H9 (cell line): ENCODE results near the gene NUBPL. TPM values are rescaled to one million over a fixed set of nuclear protein-coding genes. Genes with fewer than 3 reads are reported as not detected.

Source experiments
- DNase-seq: peaks from one replicate; pipeline ENCODE4 v3.0.0-alpha.2; 2017
- H2AFZ ChIP-seq: one replicate; pipeline ENCODE4 v1.6.1; 2013; ENCODE audit warnings: mild to moderate bottlenecking, low read length, control low read depth, moderate library complexity
- H2AK5ac ChIP-seq: 2 replicates; pipeline ENCODE4 v1.6.1; 2013; ENCODE audit warnings: low read length, control low read depth, mixed read lengths; ENCODE audit not compliant: insufficient read length
- H2BK120ac ChIP-seq: one replicate; pipeline ENCODE4 v1.6.1; 2013; ENCODE audit warnings: low read depth, mild to moderate bottlenecking, low read length, control low read depth, inconsistent platforms; ENCODE audit not compliant: poor library complexity, severe bottlenecking
- H2BK12ac ChIP-seq: 2 replicates; pipeline ENCODE4 v1.6.1; 2013; ENCODE audit warnings: low read length, control low read depth, mixed read lengths, low read depth; ENCODE audit not compliant: insufficient read length
- H2BK15ac ChIP-seq: 2 replicates; pipeline ENCODE4 v1.6.1; 2013; ENCODE audit warnings: low read depth, low read length, control low read depth
- H2BK20ac ChIP-seq: one replicate; pipeline ENCODE4 v1.6.1; 2013; ENCODE audit warnings: low read depth, mild to moderate bottlenecking, low read length, control low read depth, inconsistent platforms; ENCODE audit not compliant: poor library complexity, severe bottlenecking
- H2BK5ac ChIP-seq: 2 replicates; pipeline ENCODE4 v1.6.1; 2013; ENCODE audit warnings: low read length, control low read depth, mixed read lengths; ENCODE audit not compliant: insufficient read length
- H3K14ac ChIP-seq: 2 replicates; pipeline ENCODE4 v1.6.1; 2013; ENCODE audit warnings: low read length, control low read depth; ENCODE audit not compliant: insufficient read depth
- H3K18ac ChIP-seq: 2 replicates; pipeline ENCODE4 v1.6.1; 2013; ENCODE audit warnings: low read depth, mild to moderate bottlenecking, mixed read lengths, low read length, control low read depth; ENCODE audit not compliant: insufficient read length
- H3K23ac ChIP-seq: 2 replicates; pipeline ENCODE4 v1.6.1; 2013; ENCODE audit warnings: low read length, control low read depth, mixed read lengths, low read depth; ENCODE audit not compliant: insufficient read length
- H3K23me2 ChIP-seq: 2 replicates; pipeline ENCODE4 v1.6.1; 2013; ENCODE audit warnings: low read depth, mild to moderate bottlenecking, mixed read lengths, low read length, control low read depth; ENCODE audit not compliant: insufficient read length, poor library complexity, severe bottlenecking
- H3K27ac ChIP-seq: 2 replicates; pipeline ENCODE4 v1.5.1; 2013; ENCODE audit warnings: low read length, control low read depth, mixed read lengths, low read depth; ENCODE audit not compliant: insufficient read length
- H3K27me3 ChIP-seq: 2 replicates; pipeline ENCODE4 v1.6.1; 2013; ENCODE audit warnings: low read length, control low read depth, inconsistent platforms; ENCODE audit not compliant: insufficient read depth
- H3K4ac ChIP-seq: 2 replicates; pipeline ENCODE4 v1.6.1; 2013; ENCODE audit warnings: low read depth, mild to moderate bottlenecking, control low read depth, inconsistent platforms, low read length, moderate library complexity
- H3K4me1 ChIP-seq: 2 replicates; pipeline ENCODE4 v1.6.1; 2013; ENCODE audit warnings: low read length, control low read depth, inconsistent platforms; ENCODE audit not compliant: insufficient read depth
- H3K4me2 ChIP-seq: 2 replicates; pipeline ENCODE4 v1.6.1; 2013; ENCODE audit warnings: low read length, control low read depth, mixed read lengths; ENCODE audit not compliant: insufficient read length, insufficient read depth
- H3K56ac ChIP-seq: 2 replicates; pipeline ENCODE4 v1.6.1; 2013; ENCODE audit warnings: low read depth, mild to moderate bottlenecking, mixed read lengths, low read length, control low read depth; ENCODE audit not compliant: insufficient read length
- H3K79me1 ChIP-seq: 2 replicates; pipeline ENCODE4 v1.6.1; 2013; ENCODE audit warnings: low read depth, mild to moderate bottlenecking, moderate library complexity, low read length, control low read depth, inconsistent platforms; ENCODE audit not compliant: insufficient read depth, poor library complexity, severe bottlenecking
- H3K79me2 ChIP-seq: 2 replicates; pipeline ENCODE4 v1.6.1; 2013; ENCODE audit warnings: low read length, control low read depth, inconsistent platforms; ENCODE audit not compliant: insufficient read depth
- H3K9ac ChIP-seq: 2 replicates; pipeline ENCODE4 v1.6.1; 2013; ENCODE audit warnings: low read length, control low read depth, mixed read lengths; ENCODE audit not compliant: insufficient read length; ENCODE audit errors: extremely low read depth
- H3K9me3 ChIP-seq: one replicate; pipeline ENCODE4 v1.6.1; 2013; ENCODE audit warnings: low read depth, low read length, inconsistent platforms; ENCODE audit not compliant: control insufficient read depth
- H3T11ph ChIP-seq: one replicate; pipeline ENCODE4 v1.6.1; 2013; ENCODE audit warnings: mild to moderate bottlenecking, low read length, control low read depth, inconsistent platforms
- H4K20me1 ChIP-seq: one replicate; pipeline ENCODE4 v1.6.1; 2013; ENCODE audit not compliant: control insufficient read depth, insufficient read length, insufficient read depth
- H4K5ac ChIP-seq: 2 replicates; pipeline ENCODE4 v1.6.1; 2013; ENCODE audit warnings: low read depth, mild to moderate bottlenecking, mixed read lengths, low read length, control low read depth; ENCODE audit not compliant: insufficient read length
- H4K8ac ChIP-seq: replicated peaks from 2 replicates; pipeline ENCODE4 v1.6.1; 2013; ENCODE audit warnings: low read length, control low read depth, mixed read lengths, low read depth; ENCODE audit not compliant: insufficient read length
- H4K91ac ChIP-seq: 2 replicates; pipeline ENCODE4 v1.6.1; 2013; ENCODE audit warnings: low read depth, mild to moderate bottlenecking, moderate library complexity, mixed read lengths, low read length, control low read depth; ENCODE audit not compliant: insufficient read length
- H3K27ac Mint-ChIP-seq, 3 experiments: 2 replicates in 2 of 3; 3 replicates in 1 of 3; pipeline ENCODE4 v1.8.0; 2020 to 2021; ENCODE audit warnings: mixed read lengths in 3 of 3, mild to moderate bottlenecking in 1 of 3, moderate library complexity in 1 of 3
- H3K27me3 Mint-ChIP-seq: 2 replicates; pipeline ENCODE4 v1.8.0; 2021; ENCODE audit warnings: low read depth, mild to moderate bottlenecking, moderate library complexity, mixed read lengths
- H3K36me3 Mint-ChIP-seq, 3 experiments: 2 replicates in 2 of 3; 3 replicates in 1 of 3; pipeline ENCODE4 v1.8.0; 2020 to 2021; ENCODE audit warnings: low read depth in 3 of 3, mixed read lengths in 3 of 3; ENCODE audit not compliant: insufficient read depth in 1 of 3
- H3K4me1 Mint-ChIP-seq, 2 experiments: 2 replicates each; pipeline ENCODE4 v1.8.0; 2020; ENCODE audit warnings: mixed read lengths in 2 of 2
- H3K4me3 Mint-ChIP-seq, 2 experiments: 2 replicates in 1 of 2; 3 replicates in 1 of 2; pipeline ENCODE4 v1.8.0; 2020 to 2021; ENCODE audit warnings: mild to moderate bottlenecking in 2 of 2, mixed read lengths in 2 of 2, moderate library complexity in 1 of 2
- H3K9me3 Mint-ChIP-seq, 2 experiments: 2 replicates in 1 of 2; 3 replicates in 1 of 2; pipeline ENCODE4 v1.8.0; 2020; ENCODE audit warnings: mild to moderate bottlenecking in 2 of 2, mixed read lengths in 2 of 2, moderate library complexity in 1 of 2
- CTCF ChIP-seq: fragments of 200-600 bp; sonication (generic); conservative IDR thresholded peaks from 3 replicates; pipeline ENCODE4 v1.8.0; 2021; ENCODE audit warnings: antibody characterized with exemption, mild to moderate bottlenecking
- WGBS: extraction: QIAGEN DNeasy Blood & Tissue Kit; methylation state at CpG from one replicate; pipeline ENCODE4 v1.1.7; 2013; ENCODE audit warnings: missing lambda C conversion rate, low lambda C conversion rate, mixed read lengths; ENCODE audit not compliant: insufficient read length; ENCODE audit errors: extremely low coverage; 5-methylcytosine and 5-hydroxymethylcytosine counted together
- total RNA-seq: library from RNA; stranded (reverse); gene quantifications from 2 replicates; pipeline ENCODE4 v1.2.1, GENCODE V29; 2021

Gene NUBPL
- total RNA-seq, 1 experiment from 2014 or later, result 14.8 TPM

GRCh38 chr14:31895646-31896045, 334.4 kb downstream of the NUBPL start:
- Histone ChIP-seq H3K23me2 (no peaks in the 10 kb centered on the region), H3K27ac (no peak overlapping the region), H3K56ac (no peak overlapping the region), H4K20me1 (no peaks in the 10 kb centered on the region), H3K27me3 (no peaks in the 10 kb centered on the region), H2BK20ac (no peak overlapping the region), H3K9me3 (no peaks in the 10 kb centered on the region), H2BK12ac (no peak overlapping the region), H4K5ac (no peak overlapping the region), H3K4ac (no peak overlapping the region), H2BK120ac (no peak overlapping the region), H3K79me1 (no peaks in the 10 kb centered on the region), H2BK5ac (no peak overlapping the region), H3K14ac (no peak overlapping the region), H2AK5ac (no peak overlapping the region), H4K8ac (no peak overlapping the region), H3T11ph (no peak overlapping the region), H4K91ac (no peak overlapping the region), H2BK15ac (no peak overlapping the region), H3K4me2 (no peak overlapping the region), H2AFZ (no peak overlapping the region), H3K79me2 (no peaks in the 10 kb centered on the region), H3K18ac (no peak overlapping the region), H3K4me1 (peaks cover 5% of the 10 kb centered on the region; the same call in 1 of the 2 replicates), H3K23ac (no peak overlapping the region), H3K9ac (no peak overlapping the region)
- H3K4me1 Mint-ChIP-seq, result peaks cover 35 to 37% of the 10 kb centered on the region in 2 experiments
- WGBS, result no CpG with 5 or more reads among the region's 2 CpGs
- H3K4me3 Mint-ChIP-seq, result no peak overlapping the region
- DNase-seq, result no peak
- H3K36me3 Mint-ChIP-seq, result no peaks in the 10 kb centered on the region
- H3K27me3 Mint-ChIP-seq, result no peaks in the 10 kb centered on the region
- no peak for TF ChIP-seq CTCF
- H3K9me3 Mint-ChIP-seq, result no peaks in the 10 kb centered on the region; a peak in 1 of 5 replicates
- no peak overlapping the region; a peak in 1 of 7 replicates for H3K27ac Mint-ChIP-seq
